Choroid plexus epithelial cell (primary cell): Measurements from ENCODE around the gene GPR82.

Experiments
- DNase-seq: peaks from one replicate; pipeline ENCODE4 v3.0.0-alpha.2; 2010; ENCODE audit warnings: low read depth
- H3K4me3 ChIP-seq: 2 replicates; pipeline ENCODE4 v1.5.1; 2011; ENCODE audit warnings: low read depth, mild to moderate bottlenecking, control low read depth, low read length, moderate library complexity
- TF ChIP-seq, protein P1 (sequence below): conservative IDR thresholded peaks from 2 replicates; pipeline ENCODE4 v1.5.1; 2011; ENCODE audit warnings: low read depth, mild to moderate bottlenecking, control low read depth, inconsistent platforms, low read length, moderate library complexity

GPR82 gene

DNA sequence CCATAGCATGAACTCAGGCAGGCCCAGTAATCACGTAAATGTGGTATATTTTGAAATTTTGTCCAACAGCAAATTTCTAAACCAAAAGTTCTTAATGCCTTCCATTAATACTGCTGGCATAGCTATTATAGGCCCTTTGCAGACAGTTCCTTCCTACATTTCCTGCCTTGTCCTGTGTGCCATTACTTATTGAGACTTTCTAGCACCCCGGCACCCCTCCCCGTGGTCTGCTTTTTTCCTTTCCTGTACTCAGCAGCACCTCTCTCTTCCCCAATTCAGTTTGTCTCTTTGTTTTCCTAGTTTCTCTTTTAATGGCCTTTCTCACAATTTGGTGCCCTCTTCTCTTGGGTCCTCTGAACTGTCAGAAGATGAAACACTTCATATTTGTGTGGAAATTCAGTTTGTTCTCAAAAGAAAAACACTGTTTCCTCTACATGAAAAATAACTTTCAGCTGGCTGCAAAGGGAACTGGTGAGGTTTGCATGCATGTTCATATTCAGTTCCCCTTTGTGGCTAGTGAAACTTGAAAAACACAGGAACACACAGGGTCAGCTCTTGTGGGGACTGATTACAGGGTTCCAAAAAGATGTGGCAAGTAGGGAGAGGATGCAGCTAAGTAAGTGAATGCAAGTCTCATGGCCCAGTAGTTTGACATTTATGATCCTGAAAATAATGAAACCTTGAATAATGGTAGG is 18.2 kb upstream of the GPR82 start:
- TF ChIP-seq, protein P1, sequence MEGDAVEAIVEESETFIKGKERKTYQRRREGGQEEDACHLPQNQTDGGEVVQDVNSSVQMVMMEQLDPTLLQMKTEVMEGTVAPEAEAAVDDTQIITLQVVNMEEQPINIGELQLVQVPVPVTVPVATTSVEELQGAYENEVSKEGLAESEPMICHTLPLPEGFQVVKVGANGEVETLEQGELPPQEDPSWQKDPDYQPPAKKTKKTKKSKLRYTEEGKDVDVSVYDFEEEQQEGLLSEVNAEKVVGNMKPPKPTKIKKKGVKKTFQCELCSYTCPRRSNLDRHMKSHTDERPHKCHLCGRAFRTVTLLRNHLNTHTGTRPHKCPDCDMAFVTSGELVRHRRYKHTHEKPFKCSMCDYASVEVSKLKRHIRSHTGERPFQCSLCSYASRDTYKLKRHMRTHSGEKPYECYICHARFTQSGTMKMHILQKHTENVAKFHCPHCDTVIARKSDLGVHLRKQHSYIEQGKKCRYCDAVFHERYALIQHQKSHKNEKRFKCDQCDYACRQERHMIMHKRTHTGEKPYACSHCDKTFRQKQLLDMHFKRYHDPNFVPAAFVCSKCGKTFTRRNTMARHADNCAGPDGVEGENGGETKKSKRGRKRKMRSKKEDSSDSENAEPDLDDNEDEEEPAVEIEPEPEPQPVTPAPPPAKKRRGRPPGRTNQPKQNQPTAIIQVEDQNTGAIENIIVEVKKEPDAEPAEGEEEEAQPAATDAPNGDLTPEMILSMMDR: no peak
- DNase-seq: no peak
- H3K4me3 ChIP-seq: no peak overlapping the region

DNA sequence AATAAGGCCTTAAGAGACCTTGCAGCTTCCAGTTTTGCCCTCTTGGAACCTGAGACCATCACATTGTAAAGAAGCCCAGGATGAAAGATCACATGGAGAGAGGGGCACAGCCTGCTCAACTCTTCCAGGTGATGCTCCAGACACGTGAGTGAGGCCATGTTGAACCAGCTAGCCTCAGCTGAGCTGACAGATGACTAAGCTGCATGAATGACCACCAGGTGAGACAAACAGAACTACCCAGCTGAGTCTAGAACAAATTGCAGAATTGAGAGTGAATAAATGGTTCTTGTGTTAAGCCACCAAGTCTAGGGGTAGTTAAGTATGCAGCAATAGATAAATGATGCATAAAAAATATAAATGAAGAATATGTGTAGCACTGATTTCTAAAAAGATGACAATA is 16.8 kb upstream of the GPR82 start:
- TF ChIP-seq, protein P1: no peak
- no peak for DNase-seq
- H3K4me3 ChIP-seq: no peak overlapping the region

- H3K4me3 ChIP-seq: no peak overlapping the region
- TF ChIP-seq, protein P1: no peak
- no peak for DNase-seq
Observed at GRCh38 chrX:41708486-41708885, 15.5 kb upstream of the GPR82 start.

GRCh38 chrX:41711021-41711667 is 12.8 kb upstream of the GPR82 start:
- no peak overlapping the region for H3K4me3 ChIP-seq
- DNase-seq: no peak
- TF ChIP-seq, protein P1: no peak

- no peak for DNase-seq
- H3K4me3 ChIP-seq: no peak overlapping the region
- TF ChIP-seq, protein P1: no peak
Observed at GRCh38 chrX:41716222-41716621, 7.8 kb upstream of the GPR82 start.

GRCh38 chrX:41716767-41717473 is 7.1 kb upstream of the GPR82 start:
- H3K4me3 ChIP-seq: no peak overlapping the region
- DNase-seq: no peak
- TF ChIP-seq, protein P1: no peak
